Activated CD4-positive, alpha-beta T cell treated with anti-CD3 and anti-CD28 coated beads for 48 hours (primary cell): Measurements from ENCODE around the gene SLC4A4.

Experiments
- DNase-seq: peaks from one replicate; pipeline ENCODE4 v3.0.0-alpha.2; 2020

The SLC4A4 gene

DNA sequence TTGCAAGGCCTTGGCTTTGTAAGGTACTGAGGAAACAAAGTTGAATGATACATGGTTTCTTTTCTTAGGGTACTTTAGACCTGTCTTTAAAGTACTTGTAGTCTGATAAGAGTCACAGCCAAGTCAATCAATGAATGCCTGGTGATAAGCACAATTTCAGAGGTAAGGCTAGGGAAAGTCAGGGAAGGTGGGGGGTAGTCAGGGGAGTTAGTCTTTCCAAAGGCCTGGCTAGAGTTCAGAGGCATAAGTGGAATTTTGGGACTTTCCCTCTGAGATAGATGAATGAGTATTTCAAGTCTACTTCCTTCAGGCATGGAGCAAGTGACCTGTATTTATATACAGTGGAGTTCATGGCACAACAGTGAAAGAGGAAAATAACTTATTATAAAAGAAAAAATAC is 78.3 kb downstream of the SLC4A4 start:
- no peak for DNase-seq

DNA sequence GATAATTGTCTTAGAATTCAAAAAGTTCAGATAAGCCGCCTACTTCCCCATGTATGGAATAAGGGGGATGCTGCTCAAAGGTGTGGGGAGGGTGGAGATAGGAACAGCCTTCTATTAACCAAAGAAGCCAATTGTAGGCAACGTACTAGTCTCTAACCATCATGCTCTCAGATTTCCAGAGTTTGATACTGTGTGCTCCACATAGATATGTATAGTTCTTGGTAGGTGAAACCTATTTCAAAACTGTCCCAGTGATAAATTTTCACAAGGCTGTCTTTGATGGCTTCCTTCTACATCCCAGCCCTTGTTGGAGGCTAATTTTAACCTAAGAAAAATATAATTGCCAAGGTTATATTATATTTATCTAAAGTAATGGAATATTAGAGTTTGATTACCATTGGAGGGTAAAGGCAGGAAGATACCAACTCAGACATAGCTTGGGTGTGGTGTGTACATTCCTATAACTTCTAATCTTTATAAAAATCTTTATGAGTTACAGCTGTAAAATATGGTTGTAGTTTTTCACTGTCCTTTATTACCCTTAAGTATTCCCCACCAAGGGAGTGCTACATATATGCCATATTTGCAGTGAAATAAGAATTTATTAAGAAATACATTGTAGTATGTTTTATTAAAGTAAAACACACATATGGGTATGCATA is 87.7 kb downstream of the SLC4A4 start:
- DNase-seq = no peak

DNA sequence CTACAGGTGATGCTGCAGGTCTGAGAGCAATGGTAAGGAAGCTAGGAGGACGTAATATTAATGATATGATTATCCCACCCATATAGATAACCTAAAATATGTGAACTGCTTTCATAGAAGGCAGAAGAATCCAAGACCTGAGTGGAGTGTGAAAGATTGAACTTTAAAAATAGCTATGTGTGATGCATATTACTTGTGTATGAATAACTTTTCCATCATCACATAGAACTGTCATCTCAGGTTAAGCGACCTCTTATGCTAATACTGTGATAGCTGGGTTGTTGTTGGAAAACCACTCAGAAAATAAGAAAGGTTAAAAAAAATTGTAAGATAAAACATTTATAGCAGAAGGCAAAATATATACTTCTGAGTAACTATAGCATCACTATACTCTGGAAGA is 90.3 kb downstream of the SLC4A4 start:
- DNase-seq = no peak

DNA sequence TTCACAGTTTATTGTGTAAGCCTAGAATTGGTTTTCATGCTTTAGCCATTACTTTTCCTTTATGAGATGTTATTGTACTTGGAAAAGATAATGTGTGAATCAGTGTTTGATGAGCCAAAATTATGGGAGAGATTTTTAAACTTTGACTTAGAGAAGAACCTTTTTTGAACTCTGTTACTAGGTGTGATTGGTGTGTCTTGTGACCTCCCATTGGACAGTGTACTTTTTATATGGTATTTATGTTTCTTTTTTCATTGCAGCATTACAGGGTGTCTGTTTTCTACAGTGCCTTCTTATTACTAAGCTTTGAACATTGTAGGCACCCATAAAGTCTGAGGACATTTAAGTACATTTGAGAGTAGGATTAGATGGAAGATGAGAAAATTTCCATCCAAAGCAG is 91.1 kb downstream of the SLC4A4 start:
- DNase-seq = no peak

DNA sequence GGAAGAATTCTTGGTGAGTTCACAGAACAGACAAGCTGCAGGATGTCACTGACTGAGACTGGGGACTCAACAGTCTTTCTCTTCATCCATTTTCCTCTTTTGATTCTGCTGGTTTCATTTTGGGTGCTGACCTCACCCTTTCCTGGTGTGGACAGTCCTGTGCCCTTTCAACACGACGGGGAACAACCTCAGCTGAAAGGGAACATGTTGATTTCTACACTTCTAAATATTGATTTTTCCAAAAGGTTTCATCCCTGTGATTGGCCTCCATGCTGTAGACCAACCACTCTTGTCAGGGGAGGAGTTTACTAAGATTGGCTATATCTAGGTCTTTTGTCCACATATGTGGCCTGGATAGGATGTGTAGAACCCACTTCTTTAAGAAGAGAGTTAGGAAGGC is 91.8 kb downstream of the SLC4A4 start:
- no peak for DNase-seq

DNA sequence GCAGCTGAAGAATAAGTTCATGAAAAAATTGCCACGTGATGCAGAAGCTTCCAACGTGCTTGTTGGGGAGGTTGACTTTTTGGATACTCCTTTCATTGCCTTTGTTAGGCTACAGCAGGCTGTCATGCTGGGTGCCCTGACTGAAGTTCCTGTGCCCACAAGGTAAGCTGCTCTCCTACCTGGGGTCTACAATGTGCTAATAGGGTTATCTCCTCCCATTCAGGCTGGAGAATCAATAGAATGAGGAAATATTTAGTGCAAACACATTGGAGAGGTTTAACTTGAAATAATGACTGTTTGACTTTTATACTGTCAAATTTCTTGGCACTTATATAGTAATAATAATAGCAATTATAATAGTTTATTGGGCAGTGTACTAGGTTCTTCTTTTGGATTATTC is 101.8 kb downstream of the SLC4A4 start:
- no peak for DNase-seq

DNA sequence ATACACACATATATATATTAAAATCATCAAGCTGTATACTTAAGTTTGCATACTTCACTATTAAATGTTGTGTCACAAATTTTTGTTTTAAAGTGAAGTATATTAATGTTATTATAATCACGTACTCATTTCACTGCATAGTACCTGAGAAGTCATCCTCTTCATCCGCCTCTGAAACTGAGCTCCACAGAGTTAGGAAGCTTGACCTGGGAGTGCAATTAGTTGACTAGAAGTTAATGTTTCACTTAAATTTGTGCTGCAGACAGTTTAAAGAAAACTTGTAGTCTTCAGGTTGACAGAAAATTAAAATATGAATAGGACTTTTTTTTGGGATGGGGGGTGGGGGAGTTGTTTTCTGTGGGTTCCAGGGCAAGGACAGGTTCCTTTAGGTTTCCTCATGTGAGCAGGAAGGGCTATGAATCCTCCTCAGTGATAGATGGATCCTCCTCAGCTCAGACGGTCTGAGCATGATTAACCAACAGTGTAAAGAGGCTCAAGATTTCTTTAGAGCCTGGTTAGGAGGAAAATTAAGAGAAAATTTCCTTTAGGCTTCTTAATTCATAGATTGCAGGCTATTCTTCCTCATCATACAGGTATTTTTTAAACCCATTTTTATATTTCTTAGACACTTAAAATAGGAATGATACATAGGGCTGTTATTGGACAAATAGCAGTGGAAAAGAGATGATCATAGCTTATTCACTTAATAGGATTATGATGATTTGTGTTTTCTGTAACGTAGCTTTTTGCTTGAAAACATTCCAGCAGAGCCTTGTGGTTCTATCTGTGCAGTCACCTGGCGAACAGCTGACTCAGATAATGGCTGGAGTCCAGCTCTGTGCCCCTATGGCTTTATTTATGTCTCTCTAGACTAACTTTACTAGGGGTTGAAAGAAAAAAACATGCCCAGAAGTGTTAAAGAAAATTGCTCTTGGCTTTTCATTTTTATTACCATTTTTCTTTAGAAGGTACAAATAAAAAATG is 102.7 kb downstream of the SLC4A4 start:
- no peak for DNase-seq

DNA sequence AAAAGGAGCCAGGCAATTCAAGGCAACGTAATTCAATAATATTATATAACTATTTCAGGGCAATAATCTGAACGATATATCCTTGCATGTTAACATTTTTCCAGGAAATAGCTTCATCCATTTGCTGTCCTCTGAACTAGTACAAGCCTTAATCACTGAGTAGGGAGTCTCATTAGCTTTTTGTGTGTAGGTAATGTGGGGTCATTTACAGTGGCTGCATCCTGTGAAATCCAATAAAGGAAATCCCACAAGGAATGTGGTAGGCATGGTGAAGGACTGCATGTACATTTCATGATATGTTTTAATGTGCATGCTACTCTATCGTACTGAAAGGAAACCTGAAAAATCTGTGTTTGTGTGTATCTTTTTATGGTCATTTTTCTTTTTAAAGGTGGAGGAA is 103.5 kb downstream of the SLC4A4 start:
- DNase-seq = no peak

DNA sequence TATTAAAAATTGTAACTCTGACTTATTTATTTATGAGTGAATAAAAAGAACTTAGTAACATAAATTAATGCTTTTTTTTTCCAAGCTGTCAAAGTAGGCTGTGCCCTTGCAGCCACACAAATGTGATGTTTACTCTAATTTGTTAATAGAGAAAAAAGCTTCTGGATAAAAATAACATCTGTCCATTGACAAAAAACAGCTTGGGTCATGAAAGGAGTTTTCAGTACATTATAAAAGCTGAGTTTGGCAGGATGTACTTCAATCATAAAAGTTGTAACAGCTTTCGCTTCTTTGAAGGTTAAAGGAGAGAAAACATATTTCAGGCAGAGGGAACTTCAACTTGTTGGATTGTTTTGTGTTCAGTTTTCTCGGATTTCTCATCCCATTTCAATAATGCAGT is 105.6 kb downstream of the SLC4A4 start:
- no peak for DNase-seq

DNA sequence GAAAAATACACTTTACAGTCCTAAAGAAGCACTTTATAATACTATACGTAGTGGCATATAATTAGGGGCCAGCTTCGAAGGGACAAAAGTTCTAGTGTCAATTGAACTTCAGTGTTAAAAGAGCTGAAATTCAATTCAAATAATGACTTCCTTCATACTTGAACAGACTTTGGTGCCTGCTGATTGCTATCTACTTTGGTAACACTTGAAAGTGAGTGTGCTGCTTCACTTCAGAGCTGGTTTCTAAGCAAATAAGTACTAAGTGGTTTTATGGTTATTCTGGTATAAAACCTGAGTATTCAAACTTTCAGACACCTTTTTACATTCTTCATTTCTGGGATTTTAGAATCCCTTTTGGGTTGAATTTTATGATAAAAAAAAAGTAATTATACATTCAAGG is 107.0 kb downstream of the SLC4A4 start:
- DNase-seq = no peak

DNA sequence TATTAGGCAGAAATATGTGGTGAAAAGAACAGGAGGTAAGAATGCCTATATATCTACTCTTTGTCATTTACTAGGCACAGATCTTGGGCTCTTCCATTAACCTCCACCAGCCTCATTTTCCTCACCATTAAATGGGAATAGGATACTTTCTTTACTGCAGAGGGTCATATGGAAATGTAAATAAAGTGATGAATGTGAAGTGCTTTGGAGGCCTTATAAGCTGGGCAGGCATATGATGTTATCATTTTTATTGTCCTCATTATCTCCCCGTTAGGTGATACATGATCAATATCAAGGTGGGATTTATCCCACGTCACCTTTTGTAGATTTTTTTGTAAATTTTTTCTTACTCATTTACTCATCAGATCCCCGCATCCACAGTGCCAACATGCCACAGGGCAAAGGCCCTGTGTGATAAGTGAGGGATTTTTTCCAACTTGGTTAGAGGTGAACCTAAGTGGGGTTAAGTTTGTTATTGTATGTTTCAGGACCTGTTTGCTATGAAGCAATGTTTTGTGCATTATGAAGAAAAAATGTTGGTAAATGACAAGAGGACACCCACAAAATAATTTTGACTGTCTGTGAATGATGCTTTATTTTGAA is 107.8 kb downstream of the SLC4A4 start:
- DNase-seq = no peak

DNA sequence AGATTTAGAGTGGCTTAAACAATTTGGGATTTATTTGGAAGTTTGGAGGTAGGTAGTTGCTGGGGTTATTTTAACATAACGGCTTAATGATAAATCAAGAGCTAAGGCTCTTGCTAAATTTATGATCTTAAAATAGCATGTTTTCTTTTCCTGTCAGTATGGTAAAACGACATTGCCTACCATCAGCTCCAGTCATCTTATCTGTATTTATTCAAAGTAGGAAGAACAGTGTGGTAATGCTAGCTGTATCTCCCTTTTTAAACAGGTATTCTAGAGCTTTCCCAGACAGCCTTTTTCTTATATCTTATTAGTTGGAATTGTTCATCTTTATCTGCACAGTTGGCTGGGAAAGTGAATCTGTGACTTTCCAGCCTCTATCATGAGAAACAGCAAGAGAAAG is 110.2 kb downstream of the SLC4A4 start:
- DNase-seq = no peak

DNA sequence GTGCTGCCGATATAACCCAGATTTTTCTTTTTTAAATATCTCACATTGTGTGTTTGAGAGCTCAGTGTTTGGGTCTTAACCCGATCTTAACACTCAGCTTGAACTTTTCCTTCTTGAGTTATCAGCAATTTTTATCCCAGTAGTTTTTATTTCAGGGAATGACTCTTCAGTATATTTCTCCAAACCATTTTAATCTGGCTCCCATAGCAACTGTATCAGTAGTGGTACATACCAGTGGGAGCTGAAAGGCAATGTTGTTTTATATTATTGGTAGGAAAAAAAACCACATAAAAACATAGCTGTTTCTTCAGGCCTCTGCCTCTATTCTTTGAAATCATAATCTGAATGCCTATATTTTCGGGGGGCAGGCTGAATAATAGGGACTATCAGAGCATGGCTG is 111.1 kb downstream of the SLC4A4 start:
- DNase-seq = no peak

DNA sequence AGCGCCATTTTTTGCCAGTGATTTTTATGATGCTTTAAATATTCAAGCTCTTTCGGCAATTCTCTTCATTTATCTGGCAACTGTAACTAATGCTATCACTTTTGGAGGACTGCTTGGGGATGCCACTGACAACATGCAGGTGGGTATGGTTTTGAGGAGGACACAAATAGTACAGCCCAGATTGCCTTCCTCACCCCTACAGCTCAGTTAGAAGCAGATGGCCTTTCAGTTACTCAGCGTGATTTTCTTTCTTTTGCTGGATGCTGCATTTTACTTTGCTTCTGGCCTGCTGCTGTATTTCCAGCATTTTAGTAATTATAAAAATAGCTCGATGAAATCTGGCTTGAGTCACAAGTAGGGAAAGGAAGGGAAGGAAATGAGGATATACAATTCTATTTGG is 114.7 kb downstream of the SLC4A4 start:
- DNase-seq = no peak

DNA sequence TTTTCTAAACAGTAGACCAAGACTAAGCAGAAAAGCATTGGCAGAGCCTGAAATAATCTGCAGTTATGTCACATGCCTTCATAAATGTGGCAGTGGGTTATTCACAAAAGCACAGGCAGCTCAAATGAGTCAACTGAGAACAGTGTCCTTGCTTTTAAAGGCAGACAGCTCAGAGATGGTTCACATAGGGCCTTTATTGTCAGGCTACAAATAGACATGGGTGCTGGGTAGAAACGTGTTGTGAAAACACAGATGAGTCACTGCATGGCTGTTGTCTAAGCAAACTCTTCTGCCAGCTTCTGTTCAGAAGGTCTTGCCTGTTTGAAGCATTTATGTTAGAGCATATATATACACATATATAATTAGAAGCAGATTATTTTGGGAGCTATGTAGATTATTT is 118.0 kb downstream of the SLC4A4 start:
- DNase-seq = no peak

DNA sequence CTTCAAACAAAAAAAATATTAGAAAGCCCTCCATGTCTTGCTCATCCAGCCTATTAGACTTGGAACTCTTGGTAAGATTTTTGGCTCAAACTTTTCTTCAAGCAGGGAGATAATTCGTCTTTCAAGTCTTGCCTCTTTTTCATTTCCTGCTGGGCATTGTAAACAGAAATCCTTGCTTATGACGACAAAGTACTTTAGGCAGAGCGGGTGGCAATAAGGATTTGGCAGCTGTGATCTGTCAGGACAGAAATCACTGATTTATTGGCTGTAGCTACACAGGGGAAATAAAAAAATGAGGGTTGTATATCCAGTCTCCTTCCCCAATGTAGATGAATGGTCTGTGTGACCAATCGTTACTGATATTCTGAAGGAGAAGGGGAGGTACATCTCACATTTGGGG is 121.6 kb downstream of the SLC4A4 start:
- no peak for DNase-seq

DNA sequence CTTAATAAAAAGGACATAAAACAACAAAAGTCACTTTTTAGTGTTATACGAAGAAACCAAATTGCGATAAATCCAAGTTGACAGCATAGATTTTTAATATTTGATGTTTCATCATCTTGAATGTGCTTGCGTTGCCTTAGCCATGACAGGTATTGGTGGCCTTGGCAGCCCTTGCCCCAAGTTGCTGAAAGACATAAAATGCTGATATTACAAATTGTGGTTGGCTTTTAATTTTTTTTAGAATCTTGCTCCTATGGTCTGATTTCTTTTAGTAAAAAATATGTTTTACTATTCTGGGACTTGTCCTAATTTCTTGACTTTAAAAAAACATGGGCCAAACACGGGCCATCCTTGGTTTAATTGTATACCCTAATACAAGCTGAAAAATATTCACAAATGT is 122.6 kb downstream of the SLC4A4 start:
- DNase-seq = no peak

DNA sequence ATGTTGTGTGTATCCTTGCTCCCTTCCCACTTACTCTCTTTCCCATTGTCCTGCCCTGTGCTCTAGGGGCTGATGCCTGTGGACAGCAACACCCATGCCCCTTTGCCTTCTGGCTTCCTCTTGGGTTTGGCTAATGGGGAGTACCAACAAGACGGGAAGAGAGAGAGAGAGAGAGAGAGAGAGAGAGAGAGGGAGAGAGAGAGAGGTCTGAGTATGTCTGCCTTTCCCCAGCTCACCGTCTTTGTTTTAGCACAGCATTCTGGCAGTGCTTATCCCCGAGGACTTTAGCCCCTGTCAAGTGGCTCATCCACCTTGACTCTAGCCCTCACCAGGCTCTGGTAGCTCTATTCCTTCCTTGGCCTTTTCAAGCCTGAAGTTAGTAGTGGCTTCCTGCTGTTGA is 128.0 kb downstream of the SLC4A4 start:
- no peak for DNase-seq

DNA sequence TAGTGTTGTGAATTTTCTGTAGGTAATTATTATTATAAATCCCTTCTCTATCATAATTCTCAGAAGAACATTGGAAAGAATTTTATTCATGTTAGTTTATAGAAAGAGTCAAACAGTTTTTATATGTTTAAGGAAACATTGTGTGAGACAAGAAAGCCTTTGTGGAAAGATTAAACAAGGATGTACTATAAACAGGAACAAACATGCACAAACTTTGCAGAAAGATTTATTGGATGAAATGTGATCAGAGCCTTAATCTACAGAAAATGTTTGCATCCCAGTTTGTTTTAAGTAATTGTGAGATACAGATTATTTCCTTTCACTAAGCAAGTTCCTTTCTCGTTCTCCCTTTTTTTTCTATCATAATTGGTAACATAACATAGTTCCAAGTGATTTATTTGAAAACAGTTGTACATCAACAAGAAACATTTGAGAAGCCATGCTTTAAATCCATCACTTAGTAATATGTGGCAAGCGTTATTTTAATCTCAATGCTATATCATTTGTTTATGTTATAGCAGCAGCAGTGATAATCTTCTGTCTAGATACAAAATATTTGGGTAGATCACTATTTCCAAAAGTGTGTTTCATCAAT is 129.4 kb downstream of the SLC4A4 start:
- no peak for DNase-seq

DNA sequence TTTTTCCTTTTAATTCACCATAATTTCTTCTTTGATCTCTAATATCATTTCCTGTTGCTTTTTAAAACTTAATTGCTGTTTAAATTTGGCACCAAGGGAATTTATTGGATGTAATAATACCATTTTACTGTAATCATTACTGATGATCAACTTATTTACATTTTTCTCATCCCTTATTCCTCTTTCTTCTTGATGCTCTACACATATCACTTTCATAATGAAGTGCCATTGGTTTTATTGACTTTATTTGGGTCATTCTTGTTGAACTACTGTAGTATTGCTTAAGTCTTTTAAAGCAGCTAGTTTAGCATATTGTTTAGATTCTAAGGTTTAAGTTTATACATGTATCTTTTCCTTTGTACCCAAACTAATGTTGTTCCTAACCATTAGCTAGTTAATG is 130.7 kb downstream of the SLC4A4 start:
- no peak for DNase-seq

DNA sequence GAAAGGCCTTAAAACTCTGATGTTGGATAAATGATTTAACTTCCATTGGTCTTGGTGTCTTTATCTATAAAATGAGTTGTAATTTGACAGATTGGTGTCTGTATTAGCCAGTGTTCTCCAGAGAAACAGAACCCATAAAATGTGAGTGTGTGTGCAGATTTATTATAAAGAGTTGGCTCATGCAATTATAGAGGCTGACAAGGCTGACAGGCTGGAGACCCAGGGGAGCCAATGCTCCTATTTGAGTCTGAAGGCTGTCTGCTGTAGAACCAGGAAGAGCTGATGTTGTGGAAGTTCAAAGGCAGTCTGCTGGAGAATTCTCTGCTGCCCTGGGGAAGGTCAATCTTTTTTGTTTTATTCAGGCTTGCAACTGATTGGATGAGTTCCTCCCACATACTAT is 131.7 kb downstream of the SLC4A4 start:
- DNase-seq = no peak

DNA sequence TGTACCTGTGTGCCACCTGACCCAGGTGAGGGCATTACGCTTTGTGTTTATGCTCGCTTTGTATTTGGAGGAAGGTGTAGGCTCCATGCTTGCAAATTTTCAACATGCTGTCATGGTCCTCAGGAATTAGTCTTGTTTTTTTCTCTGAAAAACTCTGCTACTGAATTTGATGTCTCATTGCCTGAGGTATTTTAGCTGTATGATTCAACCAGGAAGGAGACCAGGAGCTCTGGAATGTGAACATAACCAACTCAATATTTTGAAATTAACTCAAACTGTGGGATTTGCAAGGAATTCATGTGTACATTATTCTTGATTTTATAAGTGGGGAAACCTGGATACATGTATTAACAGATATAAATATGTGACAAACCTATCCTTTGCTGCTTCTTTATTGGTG is 134.1 kb downstream of the SLC4A4 start:
- DNase-seq = no peak

DNA sequence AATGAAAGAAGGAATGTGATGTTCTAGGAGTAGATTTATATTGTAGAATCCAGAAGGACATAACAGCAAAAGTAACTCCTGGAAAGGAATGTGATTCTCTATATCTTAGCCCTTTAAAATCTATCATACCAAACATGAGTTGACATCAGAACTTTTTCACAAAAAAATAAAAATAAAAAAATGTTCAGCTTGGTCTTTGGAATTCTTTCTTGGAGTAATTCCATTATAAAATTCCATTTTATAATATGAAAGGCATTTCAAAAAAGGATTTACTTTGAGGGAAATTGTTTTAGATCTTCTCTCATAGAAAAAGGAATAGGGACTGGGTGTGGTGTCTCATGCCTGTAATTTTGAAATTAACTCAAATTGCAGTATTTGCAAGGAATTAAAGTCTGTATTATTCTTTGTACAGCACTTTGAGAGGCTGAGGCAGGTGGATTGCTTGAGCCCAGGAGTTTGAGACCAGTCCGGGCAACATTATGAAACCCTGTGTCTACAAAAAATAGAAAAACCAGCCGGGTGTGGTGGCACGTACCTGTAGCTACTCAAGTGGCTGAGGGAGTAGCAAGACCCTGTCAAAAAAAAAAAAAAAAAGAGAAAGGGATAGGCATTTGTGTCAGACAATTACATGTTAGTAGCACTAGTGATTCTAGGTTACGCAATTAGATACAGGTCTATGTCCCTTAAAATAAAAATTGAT is 134.9 kb downstream of the SLC4A4 start:
- no peak for DNase-seq
